Endothelial cell of umbilical vein (primary cell): ENCODE measurements around the gene CPPED1. TPM values are rescaled to one million over a fixed set of nuclear protein-coding genes. Genes with fewer than 3 reads are reported as not detected.

Experiments used
- BruUV-seq: library from RNA; stranded (reverse); fragments of 400-500 nt; replicated peaks from 2 replicates; lab custom pipeline; 2021; lab: Mats Ljungman, UMichigan
- CTCF ChIA-PET: fragments of 300-600, 350-600 bp; sonication (Branson Sonifier 250); formaldehyde crosslinking; loops from one replicate; lab custom pipeline; 2021; ENCODE audit warnings: antibody characterized with exemption, inconsistent platforms; lab: Charles Lee
- POLR2A ChIA-PET: fragments of 300-600, 350-600 bp; sonication (Branson Sonifier 250); formaldehyde crosslinking; loops from one replicate; lab custom pipeline; 2021; ENCODE audit warnings: antibody characterized with exemption, inconsistent platforms; lab: Charles Lee
- DNase-seq: peaks from one replicate; pipeline ENCODE4 v3.0.0-alpha.2; 2011; ENCODE audit warnings: low read depth, low spot score
- FAIRE-seq: peaks from 2 replicates; lab custom pipeline; 2011; peaks lifted over from hg19 to GRCh38; lab: Jason Lieb, UNC
- H2AFZ ChIP-seq: 2 replicates; pipeline ENCODE4 v1.6.0; 2012; ENCODE audit warnings: low read depth, low read length, control low read depth, inconsistent platforms
- H3K27ac ChIP-seq: 2 replicates; pipeline ENCODE4 v1.5.1; 2011; ENCODE audit warnings: low read depth, mild to moderate bottlenecking, control low read depth, low read length, moderate library complexity; ENCODE audit not compliant: insufficient read depth
- H3K27me3 ChIP-seq, 2 experiments: 2 replicates each; pipeline versions ENCODE4 v1.6.0 to v1.6.1; 2011; ENCODE audit warnings: low read length in 2 of 2, mixed read lengths in 1 of 2; ENCODE audit not compliant: control insufficient read depth in 2 of 2, insufficient read depth in 2 of 2
- H3K36me3 ChIP-seq, 2 experiments: 2 replicates in 1 of 2; 3 replicates in 1 of 2; pipeline ENCODE4 v1.5.1; 2011; ENCODE audit warnings: low read length in 2 of 2, mild to moderate bottlenecking in 1 of 2, moderate library complexity in 1 of 2; ENCODE audit not compliant: control insufficient read depth in 2 of 2, insufficient read depth in 2 of 2; ENCODE audit errors: extremely low read depth in 1 of 2
- H3K4me1 ChIP-seq: 3 replicates; pipeline ENCODE4 v1.5.1; 2011; ENCODE audit warnings: mild to moderate bottlenecking, low read length; ENCODE audit not compliant: control insufficient read depth, insufficient read depth; ENCODE audit errors: extremely low read depth
- H3K4me2 ChIP-seq: 2 replicates; pipeline ENCODE4 v1.6.1; 2011; ENCODE audit warnings: low read length, control low read depth, mixed read lengths; ENCODE audit not compliant: insufficient read depth
- H3K4me3 ChIP-seq, 3 experiments: fragments of 200-600 bp in 1 of 3; sonication (generic), shearing (Covaris generic) in 1 of 3; replicated peaks in 1 of 3; 2 replicates each; pipeline ENCODE4 v1.5.1; 2011 to 2016; ENCODE audit warnings: control low read depth in 3 of 3, low read length in 3 of 3, mild to moderate bottlenecking in 2 of 3, inconsistent platforms in 1 of 3, low read depth in 1 of 3, moderate library complexity in 1 of 3; ENCODE audit not compliant: insufficient read depth in 1 of 3
- H3K79me2 ChIP-seq: 2 replicates; pipeline ENCODE4 v1.6.0; 2012; ENCODE audit warnings: low read length, inconsistent platforms; ENCODE audit not compliant: control insufficient read depth, insufficient read depth
- H3K9ac ChIP-seq: replicated peaks from 2 replicates; pipeline ENCODE3; 2011; ENCODE audit warnings: low read length, control low read depth; ENCODE audit not compliant: insufficient read depth; ENCODE audit errors: extremely low read depth
- H3K9me1 ChIP-seq: replicated peaks from 3 replicates; pipeline ENCODE4 v1.6.0; 2011; ENCODE audit warnings: mild to moderate bottlenecking, low read length; ENCODE audit not compliant: control insufficient read depth, insufficient read depth; ENCODE audit errors: extremely low read depth
- H3K9me3 ChIP-seq: replicated peaks from 2 replicates; pipeline ENCODE4 v1.5.1; 2012; ENCODE audit warnings: low read length, inconsistent platforms; ENCODE audit not compliant: control insufficient read depth, insufficient read depth
- H4K20me1 ChIP-seq: replicated peaks from 2 replicates; pipeline ENCODE3; 2011; ENCODE audit warnings: mild to moderate bottlenecking, low read length; ENCODE audit not compliant: control insufficient read depth, insufficient read depth; ENCODE audit errors: extremely low read depth
- EZH2 ChIP-seq: IDR thresholded peaks from 2 replicates; pipeline ENCODE4 v1.6.1; 2012; ENCODE audit warnings: borderline replicate concordance, low read depth, mild to moderate bottlenecking, moderate library complexity, low read length, inconsistent platforms; ENCODE audit not compliant: severe bottlenecking
- FOS ChIP-seq: IDR thresholded peaks from 2 replicates; pipeline ENCODE4 v1.6.1; 2011; ENCODE audit warnings: mild to moderate bottlenecking, low read length, moderate library complexity, borderline replicate concordance; ENCODE audit not compliant: insufficient read depth
- GATA2 ChIP-seq: IDR thresholded peaks from 2 replicates; pipeline ENCODE4 v1.7.0; 2011; ENCODE audit warnings: low read depth, mild to moderate bottlenecking, moderate library complexity, mixed read lengths, low read length; ENCODE audit not compliant: insufficient read length, insufficient read depth
- JUN ChIP-seq: IDR thresholded peaks from 2 replicates; pipeline ENCODE4 v1.6.1; 2011; ENCODE audit warnings: borderline replicate concordance, low read depth; ENCODE audit not compliant: insufficient read length, insufficient read depth
- MAX ChIP-seq: IDR thresholded peaks from 2 replicates; pipeline ENCODE4 v1.6.1; 2011; ENCODE audit not compliant: insufficient read depth, insufficient read length
- MYC ChIP-seq: IDR thresholded peaks from one replicate; pipeline ENCODE4 v1.6.1; 2011; ENCODE audit warnings: mild to moderate bottlenecking, low read depth, low read length
- POLR2A ChIP-seq: IDR thresholded peaks from 2 replicates; pipeline ENCODE4 v1.6.1; 2012; ENCODE audit warnings: low read depth, mild to moderate bottlenecking, control low read depth, low read length
- POLR2AphosphoS5 ChIP-seq: IDR thresholded peaks from 2 replicates; pipeline ENCODE4 v1.6.1; 2012; ENCODE audit warnings: low read depth, mild to moderate bottlenecking, control low read depth, low read length, moderate library complexity; ENCODE audit not compliant: insufficient read depth
- dilution Hi-C: fragments of 300-500 bp; cut with MboI; formaldehyde crosslinking; loops from one replicate; pipeline ENCODE4 v1.15.0; 2019; ENCODE audit warnings: low sequenced_read_pairs; ENCODE audit not compliant: extremely low pct_ligation_motif_present
- intact Hi-C: fragments of 100-400 bp; cut with micrococcal nuclease; formaldehyde crosslinking; loops from one replicate; pipeline ENCODE4 v1.10.0; 2022
- polyA plus RNA-seq, 4 experiments: library from polyadenylated mRNA; depleted of rRNA in 3 of 4; stranded (reverse) in 3 of 4; unstranded in 1 of 4; fragments of >200 nt; gene quantifications; 2 replicates each; pipeline versions ENCODE4 v1.2.1 to v1.2.3, GENCODE V29; 2011 to 2012; ENCODE audit warnings: missing spikeins in 1 of 4
- total RNA-seq: library from RNA; stranded (reverse); gene quantifications from 2 replicates; pipeline ENCODE4 v1.2.3, GENCODE V29; 2021

CPPED1 gene
- total and polyA plus RNA-seq, 2 donors (not counting 3 experiments of a cell fraction or from before 2014, with no cell fraction given), result 27.9 to 59.3 TPM

GRCh38 chr16:12643034-12643455 is 160.6 kb downstream of the CPPED1 start:
- dilution Hi-C loops (no loop called here), intact Hi-C loops (loop anchor here (5.0 to 10.0 kb wide), 2 partner anchors 174 to 548 kb away; no protein-coding TSS in a partner anchor)
- H3K4me3 ChIP-seq, result no peak overlapping the region
- no peak overlapping the region for H3K9ac ChIP-seq
- H4K20me1 ChIP-seq, result no peaks in the 10 kb centered on the region
- DNase-seq (no peak), FAIRE-seq (no peak)
- no peaks in the 10 kb centered on the region for H3K27me3 ChIP-seq
- peaks cover 29% of the 10 kb centered on the region for H3K4me1 ChIP-seq
- H3K79me2 ChIP-seq, result no peaks in the 10 kb centered on the region
- H2AFZ ChIP-seq, result no peak overlapping the region
- BruUV-seq, result no TSS peak
- H3K36me3 ChIP-seq, result no peaks in the 10 kb centered on the region
- no peaks in the 10 kb centered on the region for H3K9me3 ChIP-seq
- no peak overlapping the region for H3K27ac ChIP-seq
- ChIA-PET POLR2A (no interaction called here), CTCF (interaction anchor here (1.5 to 1.6 kb wide), 3 partner anchors 19 to 69 kb away, joined by 3 to 13 read pairs (median 4); no protein-coding TSS in a partner anchor)
- H3K9me1 ChIP-seq, result no peaks in the 10 kb centered on the region
- no peak overlapping the region for H3K4me2 ChIP-seq
- TF ChIP-seq POLR2AphosphoS5 (no peak), MYC (no peak), JUN (no peak), GATA2 (no peak)

- intact Hi-C loops, result no loop called here
- TF ChIP-seq POLR2A (no peak), JUN (no peak), MAX (no peak), EZH2 (no peak), FOS (no peak)
- dilution Hi-C loops, result no loop called here
- H3K36me3 ChIP-seq, result no peaks in the 10 kb centered on the region
- POLR2A ChIA-PET, result no interaction called here
- H3K9ac ChIP-seq, result no peak overlapping the region
- H3K9me1 ChIP-seq, result no peaks in the 10 kb centered on the region
- no peak overlapping the region for H3K4me3 ChIP-seq
- no TSS peak for BruUV-seq
- no peaks in the 10 kb centered on the region for H3K9me3 ChIP-seq
- no peak overlapping the region for H3K27ac ChIP-seq
- H2AFZ ChIP-seq, result no peak overlapping the region
- DNase-seq, result no peak
- H4K20me1 ChIP-seq, result no peaks in the 10 kb centered on the region
- peaks cover 6% of the 10 kb centered on the region for H3K4me1 ChIP-seq
- H3K27me3 ChIP-seq, result no peaks in the 10 kb centered on the region
- no peak overlapping the region for H3K4me2 ChIP-seq
- CTCF ChIA-PET, result no interaction called here
- no peaks in the 10 kb centered on the region for H3K79me2 ChIP-seq
- FAIRE-seq, result no peak
These were observed 164.6 kb downstream of the CPPED1 start for GRCh38 chr16:12639044-12639443.
